HG02973 (cell line): ENCODE measurements around the gene PGGHG.
"Not testable (repeated sequence)": the region's sequence is repeated elsewhere in the genome, so short reads cannot be mapped to it uniquely, and the experiment has no call there.

ENCODE experiments used
- ATAC-seq: cut with Tn5 transposase; IDR thresholded peaks from one replicate; pipeline ENCODE4 v1.9.1; 2021; ENCODE audit warnings: moderate library complexity; ENCODE audit not compliant: unreplicated experiment

PGGHG gene

GRCh38 chr11:284105-285020 lies 4.6 kb upstream of the PGGHG start:
- ATAC-seq, result no peak

GRCh38 chr11:285021-285893 lies 3.7 kb upstream of the PGGHG start:
- ATAC-seq, result no peak

- no peak for ATAC-seq
These were observed 3.1 kb upstream of the PGGHG start for GRCh38 chr11:285894-286220.

GRCh38 chr11:286977-287820 lies 1.7 kb upstream of the PGGHG start:
- not testable (repeated sequence) for ATAC-seq

- ATAC-seq, result no peak
These were observed 977 bp upstream of the PGGHG start for GRCh38 chr11:287821-288477.

GRCh38 chr11:289398-289711 lies 429 bp downstream of the PGGHG start:
- no peak for ATAC-seq

- ATAC-seq, result no peak
These were observed 1.0 kb downstream of the PGGHG start for GRCh38 chr11:289712-290620.

GRCh38 chr11:290621-291231 lies 1.8 kb downstream of the PGGHG start:
- ATAC-seq, result no peak

- no peak for ATAC-seq
These were observed 2.6 kb downstream of the PGGHG start for GRCh38 chr11:291281-292210.

- no peak for ATAC-seq
These were observed 3.5 kb downstream of the PGGHG start for GRCh38 chr11:292211-293121.

- ATAC-seq, result no peak
These were observed 4.4 kb downstream of the PGGHG start for GRCh38 chr11:293271-293851.

- ATAC-seq, result no peak
These were observed 5.1 kb downstream of the PGGHG start for GRCh38 chr11:293852-294661.

- no peak for ATAC-seq
These were observed 5.9 kb downstream of the PGGHG start for GRCh38 chr11:294780-295179.

- no peak for ATAC-seq
These were observed 6.6 kb downstream of the PGGHG start for GRCh38 chr11:295351-296170.
